MM.1S (cell line): ENCODE measurements around the gene CACNG7.

Source experiments
- EZH2 ChIP-seq: fragments of 300-600 bp; sonication (generic); optimal IDR thresholded peaks from 2 replicates; pipeline ENCODE3; 2017; ENCODE audit warnings: low read depth, mild to moderate bottlenecking, antibody characterized with exemption, low read length, mixed read lengths
- TF ChIP-seq, protein P1 (sequence below): fragments of 300-600 bp; sonication (generic); IDR thresholded peaks from 2 replicates; pipeline ENCODE4 v1.5.1; 2016; ENCODE audit warnings: antibody characterized with exemption, low read length, mixed read lengths

DNA sequence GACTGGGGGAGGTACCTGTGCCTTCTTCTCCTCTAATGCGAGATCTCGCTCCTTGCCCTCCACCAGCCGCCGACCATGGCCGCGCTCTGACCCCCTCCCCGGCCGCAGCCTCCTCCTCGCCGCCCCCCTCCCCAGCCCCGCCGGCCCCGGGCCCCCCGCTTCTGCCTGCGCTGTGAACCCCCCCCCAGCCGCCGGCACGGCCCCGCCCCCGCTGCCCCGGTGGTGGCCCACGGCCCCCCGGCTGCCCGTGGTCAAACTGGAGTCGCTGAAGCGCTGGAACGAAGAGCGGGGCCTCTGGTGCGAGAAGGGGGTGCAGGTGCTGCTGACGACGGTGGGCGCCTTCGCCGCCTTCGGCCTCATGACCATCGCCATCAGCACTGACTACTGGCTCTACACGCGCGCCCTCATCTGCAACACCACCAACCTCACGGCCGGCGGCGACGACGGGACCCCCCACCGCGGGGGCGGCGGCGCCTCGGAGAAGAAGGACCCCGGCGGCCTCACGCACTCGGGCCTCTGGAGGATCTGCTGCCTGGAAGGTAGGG lies 53.9 kb downstream of the CACNG7 start, which contains the start of gene CACNG8:
- TF ChIP-seq, protein P1, sequence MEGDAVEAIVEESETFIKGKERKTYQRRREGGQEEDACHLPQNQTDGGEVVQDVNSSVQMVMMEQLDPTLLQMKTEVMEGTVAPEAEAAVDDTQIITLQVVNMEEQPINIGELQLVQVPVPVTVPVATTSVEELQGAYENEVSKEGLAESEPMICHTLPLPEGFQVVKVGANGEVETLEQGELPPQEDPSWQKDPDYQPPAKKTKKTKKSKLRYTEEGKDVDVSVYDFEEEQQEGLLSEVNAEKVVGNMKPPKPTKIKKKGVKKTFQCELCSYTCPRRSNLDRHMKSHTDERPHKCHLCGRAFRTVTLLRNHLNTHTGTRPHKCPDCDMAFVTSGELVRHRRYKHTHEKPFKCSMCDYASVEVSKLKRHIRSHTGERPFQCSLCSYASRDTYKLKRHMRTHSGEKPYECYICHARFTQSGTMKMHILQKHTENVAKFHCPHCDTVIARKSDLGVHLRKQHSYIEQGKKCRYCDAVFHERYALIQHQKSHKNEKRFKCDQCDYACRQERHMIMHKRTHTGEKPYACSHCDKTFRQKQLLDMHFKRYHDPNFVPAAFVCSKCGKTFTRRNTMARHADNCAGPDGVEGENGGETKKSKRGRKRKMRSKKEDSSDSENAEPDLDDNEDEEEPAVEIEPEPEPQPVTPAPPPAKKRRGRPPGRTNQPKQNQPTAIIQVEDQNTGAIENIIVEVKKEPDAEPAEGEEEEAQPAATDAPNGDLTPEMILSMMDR: no peak
- no peak for TF ChIP-seq EZH2
